HL-60/S4 (cell line): ENCODE measurements around the gene MUC7.
"Not testable (repeated sequence)": the region's sequence is repeated elsewhere in the genome, so short reads cannot be mapped to it uniquely, and the experiment has no call there.

Experiments
- in situ Hi-C: fragments of 300-500 bp; cut with MboI; formaldehyde crosslinking; loops from 2 replicates; pipeline ENCODE4 v1.14.3; 2022; ENCODE audit warnings: low sequenced_read_pairs

Gene MUC7

DNA sequence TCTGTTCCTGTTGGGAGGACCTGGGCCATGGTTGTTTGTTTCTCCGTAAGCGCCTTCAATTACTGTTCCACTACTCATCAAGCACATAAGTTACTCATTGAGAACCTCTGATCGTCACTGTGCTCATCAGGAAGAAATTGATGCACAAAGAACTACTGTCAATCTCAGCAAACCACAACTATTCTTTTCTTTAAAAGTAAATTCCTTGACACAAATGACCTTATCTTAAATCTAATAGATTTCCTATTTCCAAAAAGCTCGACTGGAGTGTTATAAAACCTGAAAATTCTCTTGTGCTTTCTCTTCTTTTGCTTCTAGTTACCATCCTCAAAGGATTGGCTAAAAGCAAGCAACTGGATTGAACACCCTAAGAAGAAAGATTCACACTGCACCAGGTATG, at the start of gene MUC7:
MUC7 (plus strand) TSS at position 301 of the 400 bp plus-strand sequence. CDS start 1,825 bp downstream, outside the sequence.
- in situ Hi-C loops, result no loop called here

DNA sequence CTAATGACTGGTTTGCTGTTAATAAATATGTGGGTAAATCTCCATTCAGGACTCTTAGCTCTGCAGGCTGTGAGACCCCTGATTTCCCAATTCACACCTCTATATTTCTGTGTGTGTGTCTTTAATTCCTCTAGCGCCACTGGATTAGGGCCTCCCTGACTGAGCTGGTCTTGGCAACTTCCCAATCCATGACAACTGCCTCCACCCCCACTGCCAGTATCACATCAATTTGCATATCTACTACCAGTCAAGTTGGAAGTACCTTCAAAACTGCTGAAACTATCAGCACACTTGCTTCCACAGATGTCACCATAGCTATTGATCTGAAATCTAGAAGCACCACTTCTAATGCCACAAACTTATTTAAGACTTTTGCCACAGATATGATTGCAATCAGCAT, 46.7 kb upstream of the MUC7 start:
- in situ Hi-C loops, result no loop called here

DNA sequence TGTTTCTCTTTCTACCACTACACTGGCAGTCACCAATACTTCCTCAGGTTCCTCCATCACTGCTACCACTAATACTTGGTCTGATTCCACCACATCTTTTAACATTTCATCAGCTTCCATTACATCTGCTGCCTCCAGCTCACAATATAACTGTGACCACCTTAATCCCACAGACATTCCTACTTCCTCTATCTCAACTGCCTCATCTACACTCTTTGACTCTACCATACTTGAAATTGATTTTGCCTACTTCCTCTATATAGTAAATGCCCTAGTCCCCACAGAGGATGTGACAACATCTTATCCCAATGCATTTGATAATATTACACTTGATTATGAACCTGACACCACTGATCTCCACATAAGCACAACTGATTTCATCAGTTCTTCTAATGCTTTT, 45.2 kb upstream of the MUC7 start:
- in situ Hi-C loops, result no loop called here

DNA sequence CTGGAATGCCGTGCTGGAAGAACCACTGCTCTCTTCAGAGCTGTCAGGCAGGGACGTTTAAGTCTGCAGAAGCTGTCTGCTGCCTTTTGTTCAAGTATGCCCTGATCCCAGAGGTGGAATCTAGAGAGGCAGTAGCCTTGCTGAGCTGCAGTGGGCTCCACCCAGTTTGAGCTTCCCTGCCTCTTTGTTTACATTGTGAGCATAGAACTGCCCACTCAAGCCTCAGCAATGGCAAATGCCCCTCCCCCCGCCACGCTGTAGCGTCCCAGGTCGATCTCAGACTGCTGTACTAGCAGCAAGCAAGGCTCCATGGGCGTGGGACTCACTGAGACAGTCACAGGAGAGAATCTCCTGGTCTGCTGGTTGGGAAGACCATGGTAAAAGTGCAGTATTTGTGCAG, 34.8 kb upstream of the MUC7 start:
- in situ Hi-C loops, result no loop called here

DNA sequence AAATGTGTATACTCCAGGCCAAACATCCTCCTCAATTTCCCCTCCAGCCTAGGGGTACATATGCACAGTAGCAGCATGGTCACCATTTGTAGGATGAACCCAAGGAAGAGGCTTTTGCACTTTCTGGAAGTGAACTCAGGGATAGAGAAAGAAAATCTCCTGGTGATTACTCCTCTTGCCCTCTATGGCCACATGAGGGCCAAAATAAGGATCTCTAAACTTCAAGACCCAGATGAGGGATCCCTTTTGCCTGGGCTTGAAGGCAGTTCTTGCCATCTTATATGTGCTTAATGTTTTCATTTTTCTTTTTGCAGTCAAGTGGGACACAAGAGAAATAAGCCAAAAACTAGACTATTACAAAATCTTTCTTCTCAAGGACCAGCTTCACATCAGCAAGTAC, 29.5 kb upstream of the MUC7 start:
- in situ Hi-C loops, result no loop called here

DNA sequence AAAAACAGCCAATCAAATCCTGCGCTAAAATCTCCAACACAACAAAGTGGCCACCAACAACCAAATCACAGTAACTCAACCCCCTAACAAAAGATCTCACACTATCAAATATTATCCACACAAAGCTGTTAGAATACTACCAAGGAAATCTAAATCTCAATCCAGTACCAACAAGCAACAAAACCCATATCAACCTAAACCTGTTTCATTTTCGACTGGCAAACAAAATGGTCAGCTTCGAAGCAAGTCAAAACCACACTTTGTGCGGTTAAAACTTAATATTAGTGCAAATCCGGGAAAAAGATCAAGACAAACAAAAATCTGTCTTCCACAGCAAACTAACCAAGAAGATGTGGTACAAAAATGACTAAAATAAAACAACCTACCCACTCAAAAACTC, 28.7 kb upstream of the MUC7 start:
- in situ Hi-C loops, result no loop called here

DNA sequence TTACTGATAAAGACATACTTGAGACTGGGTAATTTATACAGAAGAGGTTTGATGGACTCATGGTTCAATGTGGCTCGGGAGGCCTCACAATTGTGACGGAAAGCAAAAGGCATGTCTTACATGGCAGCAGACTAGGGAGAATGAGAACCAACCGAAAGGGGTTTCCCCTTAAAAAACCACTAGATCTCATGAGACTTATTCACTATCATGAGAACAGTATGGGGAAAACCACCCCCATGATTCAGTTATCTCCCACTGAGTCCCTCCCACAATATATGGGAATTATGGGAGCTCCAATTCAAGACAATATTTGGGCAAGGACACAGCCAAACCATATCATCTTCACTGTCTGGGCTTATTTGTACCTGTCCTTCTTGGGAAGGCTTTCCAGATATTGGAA, 22.8 kb upstream of the MUC7 start:
- in situ Hi-C loops, result no loop called here

DNA sequence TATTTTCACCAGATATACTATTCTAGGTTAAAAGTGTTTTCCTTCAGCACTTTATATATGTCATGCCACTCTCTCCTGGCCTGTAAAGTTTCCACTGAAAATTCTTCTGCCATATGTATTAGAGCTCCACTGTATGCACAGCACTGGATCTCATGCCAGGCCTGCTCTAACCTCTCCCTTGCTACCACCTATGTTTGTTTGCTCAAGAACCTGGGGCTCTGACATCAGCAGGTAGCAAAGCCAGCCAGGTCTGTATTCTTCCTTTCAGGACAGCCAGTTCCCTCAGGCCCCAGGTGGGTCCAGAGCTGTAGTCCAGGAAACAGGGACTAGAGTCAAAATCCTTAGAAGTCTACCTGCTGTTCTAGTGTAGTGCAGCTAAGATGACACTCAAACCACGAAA, 19.1 kb upstream of the MUC7 start:
- in situ Hi-C loops, result no loop called here

DNA sequence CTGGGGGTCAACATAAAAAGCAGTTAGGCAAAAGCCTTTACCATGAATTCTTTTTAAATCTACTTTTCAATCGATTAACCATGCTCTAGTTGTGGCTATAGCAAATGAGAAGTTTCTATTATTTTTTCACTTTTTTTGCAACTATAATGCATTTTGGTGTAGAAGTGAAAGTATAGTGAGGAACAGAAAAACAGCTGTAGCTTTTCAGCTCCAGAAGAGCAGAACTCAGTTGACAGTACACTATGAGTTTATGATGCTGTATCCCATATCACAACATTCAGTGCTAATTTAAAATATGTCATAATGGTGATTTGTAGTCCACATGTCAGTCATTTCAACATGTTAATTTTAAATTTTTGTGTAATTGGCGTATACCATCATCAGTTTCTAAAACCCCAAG, 8.7 kb upstream of the MUC7 start:
- in situ Hi-C loops, result no loop called here

DNA sequence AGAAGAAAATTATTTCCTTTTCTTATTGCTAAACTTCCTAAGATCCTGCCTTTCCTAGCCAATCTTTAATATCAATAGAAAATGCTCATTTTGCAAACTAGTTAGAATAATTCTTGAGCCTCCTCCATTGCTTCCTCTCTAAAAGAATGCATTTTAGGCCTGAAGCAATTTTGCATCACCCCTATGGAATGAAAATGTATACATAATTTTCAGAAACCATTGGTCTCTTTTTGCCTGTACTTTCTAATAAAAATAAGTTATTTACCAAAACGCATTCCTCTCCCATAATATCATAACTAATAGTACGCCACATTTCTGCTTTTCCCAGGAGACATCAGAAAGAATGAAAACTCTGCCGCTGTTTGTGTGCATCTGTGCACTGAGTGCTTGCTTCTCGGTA, 1.7 kb downstream of the MUC7 start:
- in situ Hi-C loops, result no loop called here

DNA sequence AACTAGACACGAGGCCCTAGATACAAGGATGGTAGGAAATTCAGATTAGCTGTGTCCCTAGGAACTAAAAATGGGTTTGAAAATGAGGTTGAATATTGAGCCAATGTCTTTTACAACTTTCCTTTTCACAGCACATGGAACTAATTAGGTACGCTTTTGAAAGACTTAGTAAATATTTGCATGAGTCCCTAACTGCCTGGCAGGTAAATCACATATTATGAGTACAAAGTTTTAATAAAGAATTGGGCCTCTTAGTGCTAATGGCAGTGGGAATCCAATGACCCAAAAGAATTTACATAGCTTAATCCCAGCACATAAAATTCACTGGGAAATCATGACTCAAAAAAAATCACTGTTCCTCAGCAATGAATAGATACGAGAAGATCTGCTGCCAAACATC, 16.8 kb downstream of the MUC7 start:
- in situ Hi-C loops, result no loop called here

DNA sequence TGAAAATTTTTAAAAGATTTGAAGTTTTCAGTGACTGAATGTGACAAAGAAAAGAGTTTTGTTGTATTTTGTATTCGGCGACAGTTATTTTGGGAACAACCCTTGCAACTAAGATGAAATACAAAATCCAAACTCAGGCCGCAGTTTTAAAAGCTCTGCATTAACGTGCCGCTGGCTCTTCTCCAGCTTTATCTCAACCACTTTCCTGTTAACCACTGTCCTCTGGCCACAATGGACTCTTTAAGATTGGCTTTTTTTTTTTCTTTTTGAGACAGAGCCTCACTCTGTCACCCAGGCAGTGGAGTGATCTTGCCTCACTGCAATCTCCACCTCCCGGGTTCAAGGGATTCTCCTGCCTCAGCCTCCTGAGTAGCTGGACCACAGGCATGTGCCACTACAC, 24.2 kb downstream of the MUC7 start:
- in situ Hi-C loops, result no loop called here

DNA sequence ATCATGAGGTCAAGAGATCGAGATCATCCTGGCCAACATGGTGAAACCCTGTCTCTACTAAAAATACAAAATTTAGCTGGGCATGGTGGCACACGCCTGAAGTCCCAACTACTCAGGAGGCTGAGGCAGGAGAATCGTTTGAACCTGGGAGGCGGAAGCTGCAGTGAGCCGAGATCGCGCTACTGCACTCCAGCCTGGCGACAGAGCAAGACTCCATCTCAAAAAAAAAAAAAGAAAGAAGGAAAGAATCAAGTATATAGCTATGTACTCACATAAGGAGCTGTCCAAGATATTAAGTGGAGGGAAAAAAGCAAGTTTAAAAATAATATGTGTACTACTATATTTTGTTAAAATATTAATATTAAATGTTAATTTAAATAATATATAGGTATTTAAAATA, 29.8 kb downstream of the MUC7 start:
- in situ Hi-C loops, result not testable (repeated sequence)

DNA sequence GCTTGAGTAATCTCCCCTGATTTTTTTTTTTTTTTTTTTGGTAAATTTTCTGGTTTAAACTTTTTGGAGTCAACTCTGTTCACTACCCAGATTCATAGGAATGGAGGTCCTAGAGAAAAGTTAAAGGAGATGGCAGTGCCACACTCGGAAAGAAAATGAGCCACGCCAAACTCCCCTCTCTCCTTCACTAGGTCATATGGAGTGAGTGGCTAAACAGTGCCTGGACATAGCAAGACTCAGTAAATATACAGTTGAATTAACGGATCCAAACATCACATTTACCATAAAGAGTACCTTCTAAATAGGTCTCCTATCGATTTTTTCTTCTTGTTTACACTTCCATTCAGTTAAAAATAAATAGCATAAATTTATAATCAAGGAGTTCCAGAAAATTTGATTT, 32.7 kb downstream of the MUC7 start:
- in situ Hi-C loops, result no loop called here

DNA sequence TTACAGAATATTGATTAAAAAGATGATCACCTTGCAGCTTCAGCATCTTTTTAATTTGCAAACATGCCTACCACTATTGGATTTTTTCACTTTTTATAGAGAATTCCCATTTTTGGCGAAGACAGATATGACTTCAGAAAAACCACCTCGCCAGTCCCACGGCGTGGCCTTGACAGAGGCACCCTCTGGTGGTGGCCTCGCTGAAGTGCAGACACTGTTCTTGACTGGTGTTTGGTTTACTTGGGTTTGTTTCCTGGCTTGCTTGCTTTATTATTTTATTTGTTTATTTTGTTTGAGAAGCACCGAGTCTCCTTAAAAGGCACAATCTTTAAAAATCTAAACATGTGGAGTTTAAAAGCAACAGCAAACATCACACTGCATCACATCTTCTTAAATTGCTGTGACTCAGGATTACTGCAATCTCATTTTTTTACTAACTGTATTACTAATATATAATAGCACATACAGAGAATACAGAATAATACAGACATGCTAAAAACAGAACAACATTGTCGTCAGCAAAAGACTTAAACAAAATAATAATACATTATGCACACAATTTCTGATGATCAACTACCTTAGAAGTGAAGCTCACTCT, 33.3 kb downstream of the MUC7 start:
- in situ Hi-C loops, result no loop called here

DNA sequence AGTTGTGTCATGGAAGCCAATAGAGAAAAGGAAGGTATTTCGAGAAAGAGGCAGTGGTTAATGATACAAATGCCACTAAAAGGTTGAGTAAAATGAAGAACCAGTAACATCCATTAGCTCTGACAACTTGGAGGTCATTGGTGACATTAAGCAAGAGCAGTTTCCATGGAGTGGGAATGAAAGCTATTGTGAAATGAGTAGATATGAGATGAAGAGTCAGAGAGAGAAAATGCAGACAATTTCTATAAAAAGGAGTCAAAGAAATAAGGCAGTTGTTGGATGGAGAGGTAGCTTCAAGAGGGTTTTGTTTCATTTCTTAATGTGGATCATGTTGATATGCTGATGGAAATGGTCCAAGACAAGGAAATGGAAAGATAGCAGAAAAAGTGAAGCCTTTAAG, 36.8 kb downstream of the MUC7 start:
- in situ Hi-C loops, result no loop called here

DNA sequence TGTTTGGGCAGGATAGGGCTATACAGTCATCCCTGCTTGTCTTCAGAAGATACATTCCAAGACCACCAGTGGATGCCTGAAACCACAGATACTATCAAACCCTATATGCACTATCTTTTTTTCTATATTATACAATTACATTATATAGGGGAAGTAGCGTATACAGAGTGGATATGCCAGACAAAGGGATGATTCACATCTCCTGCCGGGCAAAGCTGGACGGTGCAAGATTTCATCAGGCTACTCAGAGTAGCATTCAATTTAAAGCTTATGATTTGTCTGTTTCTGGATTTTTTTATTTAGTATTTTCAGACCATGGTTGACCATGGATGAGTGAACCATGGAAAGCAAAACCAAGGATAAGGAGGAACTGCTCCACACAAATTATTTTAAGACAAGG, 39.4 kb downstream of the MUC7 start:
- in situ Hi-C loops, result no loop called here

DNA sequence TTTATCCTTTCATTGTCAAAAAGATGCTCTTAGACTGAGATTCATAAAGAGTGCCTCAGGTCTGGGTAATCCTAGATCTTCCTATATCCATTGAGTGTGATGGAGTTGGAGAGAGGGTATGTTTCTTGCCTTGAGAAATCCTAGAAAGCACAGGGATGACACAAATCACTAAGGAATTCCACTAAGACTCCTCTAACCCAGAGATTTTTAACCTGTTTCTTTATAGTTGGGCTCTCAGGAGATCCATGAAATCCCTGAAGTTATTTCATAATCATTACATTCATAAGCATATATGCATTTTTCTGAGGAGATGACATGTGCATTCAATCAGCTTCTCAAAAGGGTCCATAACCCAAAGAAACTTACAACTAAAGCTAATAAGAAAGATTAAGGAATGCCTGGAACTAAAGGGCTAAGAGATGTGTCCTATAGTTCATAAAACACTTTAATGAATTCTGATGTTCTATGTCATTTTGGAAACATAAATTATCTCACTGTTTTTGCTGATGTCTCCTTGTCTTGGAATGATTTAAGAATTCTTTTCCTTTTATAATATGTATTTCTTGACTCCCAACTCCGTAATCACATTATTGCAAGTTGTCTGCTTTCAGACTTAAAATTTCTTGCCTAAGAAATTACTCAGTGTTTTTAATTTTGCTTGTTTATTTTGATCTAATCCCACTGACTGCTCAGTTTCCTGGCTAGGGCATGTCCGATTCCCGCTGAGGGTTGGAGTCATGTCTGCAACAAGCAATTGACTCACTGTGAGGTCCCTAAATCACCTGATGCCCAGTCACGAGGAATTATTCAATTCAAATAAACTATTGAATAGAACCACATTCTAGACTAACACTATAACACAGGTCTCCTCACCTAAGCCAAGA, 43.6 kb downstream of the MUC7 start:
- in situ Hi-C loops, result no loop called here

DNA sequence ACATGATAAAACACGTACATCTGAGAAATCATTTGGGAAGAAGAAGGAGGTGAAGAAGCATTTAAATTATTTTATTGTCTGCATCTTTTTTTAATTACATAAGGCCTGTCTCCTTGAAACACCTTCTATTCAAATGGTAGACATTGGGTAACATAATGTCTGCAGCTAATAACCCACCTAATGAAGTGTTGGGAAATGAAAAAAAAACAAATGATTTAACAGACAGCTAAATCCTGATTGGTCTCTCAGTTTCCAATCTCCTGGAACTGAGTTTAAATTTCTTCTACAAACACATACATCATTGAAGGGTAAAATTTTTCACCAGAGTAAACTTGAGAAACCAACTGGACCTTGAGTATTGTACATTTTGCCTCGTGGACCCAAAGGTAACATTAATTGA, 46.3 kb downstream of the MUC7 start, which contains the start of gene AMTN:
AMTN (plus strand) TSS at position 301 of the 400 bp plus-strand sequence. CDS start 209 bp downstream, outside the sequence.
- in situ Hi-C loops, result no loop called here

DNA sequence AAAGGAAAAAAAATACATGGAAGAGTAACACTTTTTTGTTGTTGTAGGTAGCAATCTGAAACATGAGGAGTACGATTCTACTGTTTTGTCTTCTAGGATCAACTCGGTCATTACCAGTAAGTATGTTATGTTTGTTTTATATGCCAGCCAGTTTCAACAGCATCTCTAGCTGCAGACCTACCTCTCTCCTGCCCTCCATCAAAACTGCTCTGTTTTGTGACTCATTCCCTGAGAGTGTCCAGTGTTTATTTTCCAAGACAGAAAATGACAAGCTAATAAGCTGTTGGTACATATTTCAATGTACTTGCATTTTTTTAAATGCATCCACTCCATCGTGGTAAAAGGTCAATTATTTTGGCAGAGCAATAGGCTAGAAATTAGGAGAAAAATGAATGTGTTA, 46.7 kb downstream of the MUC7 start:
- in situ Hi-C loops, result no loop called here

DNA sequence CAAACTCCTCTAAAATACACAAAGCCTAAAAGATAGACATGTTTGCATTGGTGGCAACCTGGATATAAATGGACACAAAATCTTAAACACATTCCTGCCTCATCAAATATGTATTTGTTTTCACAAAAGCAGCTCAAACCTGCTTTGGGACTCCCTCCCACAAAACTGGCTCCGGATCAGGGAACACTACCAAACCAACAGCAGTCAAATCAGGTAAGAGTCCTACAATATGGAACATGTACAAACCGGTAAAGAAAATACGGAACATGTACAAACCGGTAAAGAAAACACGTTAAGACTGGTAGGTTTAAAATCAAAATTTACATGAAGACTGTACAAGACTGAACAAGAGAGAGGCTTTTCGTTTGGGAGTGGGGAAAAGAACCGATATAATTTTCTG, 50.6 kb downstream of the MUC7 start:
- in situ Hi-C loops, result no loop called here

DNA sequence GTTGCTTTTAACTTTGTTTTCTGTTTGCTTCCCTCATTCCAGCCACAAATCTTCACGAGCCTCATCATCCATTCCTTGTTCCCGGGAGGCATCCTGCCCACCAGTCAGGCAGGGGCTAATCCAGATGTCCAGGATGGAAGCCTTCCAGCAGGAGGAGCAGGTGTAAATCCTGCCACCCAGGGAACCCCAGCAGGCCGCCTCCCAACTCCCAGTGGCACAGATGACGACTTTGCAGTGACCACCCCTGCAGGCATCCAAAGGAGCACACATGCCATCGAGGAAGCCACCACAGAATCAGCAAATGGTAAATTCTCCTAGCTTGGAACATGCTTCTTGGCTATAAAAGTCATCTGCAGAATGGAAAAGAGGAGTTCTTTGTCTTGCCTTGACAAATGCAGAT, 59.0 kb downstream of the MUC7 start:
- in situ Hi-C loops, result no loop called here

DNA sequence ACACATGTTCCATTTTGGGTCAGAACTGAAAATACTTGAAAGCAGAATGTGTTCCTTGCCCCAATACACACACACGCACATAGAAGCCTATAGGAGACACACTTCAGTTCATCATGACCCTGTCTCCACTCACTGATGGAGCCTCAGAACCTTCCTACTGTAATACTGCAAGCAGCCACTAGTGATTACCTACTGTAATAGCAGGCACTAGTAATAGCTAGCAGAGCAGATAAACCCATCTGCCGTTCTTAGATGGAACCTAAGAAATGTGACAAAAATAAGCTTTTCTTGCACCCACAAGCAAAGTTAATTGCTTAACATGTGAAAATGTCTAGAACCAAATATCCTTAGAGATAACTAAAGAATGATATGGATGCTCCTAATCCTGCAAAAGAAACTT, 60.0 kb downstream of the MUC7 start:
- in situ Hi-C loops, result no loop called here
